ENCODE measurements around the gene ZNF451.

The ZNF451 gene

DNA sequence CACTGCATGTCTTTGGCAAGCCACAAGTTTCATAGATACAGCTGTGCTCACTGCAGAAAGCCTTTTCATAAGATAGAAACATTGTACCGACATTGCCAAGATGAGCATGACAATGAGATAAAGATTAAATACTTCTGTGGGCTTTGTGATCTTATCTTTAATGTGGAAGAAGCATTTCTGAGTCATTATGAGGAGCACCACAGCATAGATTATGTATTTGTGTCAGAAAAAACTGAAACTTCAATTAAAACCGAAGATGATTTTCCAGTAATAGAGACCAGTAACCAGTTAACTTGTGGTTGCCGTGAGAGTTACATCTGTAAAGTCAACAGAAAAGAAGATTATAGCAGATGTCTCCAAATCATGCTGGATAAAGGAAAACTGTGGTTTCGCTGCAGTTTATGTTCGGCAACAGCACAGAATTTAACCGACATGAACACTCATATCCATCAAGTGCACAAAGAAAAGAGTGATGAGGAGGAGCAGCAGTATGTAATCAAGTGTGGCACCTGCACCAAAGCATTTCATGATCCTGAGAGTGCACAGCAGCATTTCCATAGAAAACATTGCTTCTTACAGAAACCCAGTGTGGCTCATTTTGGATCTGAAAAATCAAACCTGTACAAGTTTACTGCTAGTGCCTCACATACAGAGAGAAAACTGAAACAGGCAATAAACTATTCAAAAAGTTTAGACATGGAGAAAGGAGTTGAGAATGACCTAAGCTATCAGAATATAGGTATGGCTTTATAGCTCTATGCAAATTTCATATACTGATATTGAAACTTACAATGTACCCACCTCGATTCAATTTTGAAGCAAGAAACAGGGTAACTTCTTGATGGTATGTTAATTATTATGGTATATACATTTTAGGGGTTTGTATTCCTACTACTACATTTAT, 58.2 kb downstream of the ZNF451 start:
- Histone ChIP-seq H3K27me3 (replicated peaks; ENCODE audit: control insufficient read depth, insufficient read depth, low read length) (no peaks in the 10 kb centered on the region), H3K4me3 (replicated peaks; ENCODE audit: low read depth, low read length) (no peak overlapping the region), H3K36me3 (ENCODE audit: control insufficient read depth, insufficient read depth, low read length) (peaks cover 3% of the 10 kb centered on the region)
- TF ChIP-seq, protein P1, sequence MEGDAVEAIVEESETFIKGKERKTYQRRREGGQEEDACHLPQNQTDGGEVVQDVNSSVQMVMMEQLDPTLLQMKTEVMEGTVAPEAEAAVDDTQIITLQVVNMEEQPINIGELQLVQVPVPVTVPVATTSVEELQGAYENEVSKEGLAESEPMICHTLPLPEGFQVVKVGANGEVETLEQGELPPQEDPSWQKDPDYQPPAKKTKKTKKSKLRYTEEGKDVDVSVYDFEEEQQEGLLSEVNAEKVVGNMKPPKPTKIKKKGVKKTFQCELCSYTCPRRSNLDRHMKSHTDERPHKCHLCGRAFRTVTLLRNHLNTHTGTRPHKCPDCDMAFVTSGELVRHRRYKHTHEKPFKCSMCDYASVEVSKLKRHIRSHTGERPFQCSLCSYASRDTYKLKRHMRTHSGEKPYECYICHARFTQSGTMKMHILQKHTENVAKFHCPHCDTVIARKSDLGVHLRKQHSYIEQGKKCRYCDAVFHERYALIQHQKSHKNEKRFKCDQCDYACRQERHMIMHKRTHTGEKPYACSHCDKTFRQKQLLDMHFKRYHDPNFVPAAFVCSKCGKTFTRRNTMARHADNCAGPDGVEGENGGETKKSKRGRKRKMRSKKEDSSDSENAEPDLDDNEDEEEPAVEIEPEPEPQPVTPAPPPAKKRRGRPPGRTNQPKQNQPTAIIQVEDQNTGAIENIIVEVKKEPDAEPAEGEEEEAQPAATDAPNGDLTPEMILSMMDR (IDR thresholded peaks at IDR 0.05; ENCODE audit: insufficient read depth, low read length, poor library complexity, severe bottlenecking) = no peak
- no peak for DNase-seq (ENCODE audit: extremely low read depth, insufficient read length)

DNA sequence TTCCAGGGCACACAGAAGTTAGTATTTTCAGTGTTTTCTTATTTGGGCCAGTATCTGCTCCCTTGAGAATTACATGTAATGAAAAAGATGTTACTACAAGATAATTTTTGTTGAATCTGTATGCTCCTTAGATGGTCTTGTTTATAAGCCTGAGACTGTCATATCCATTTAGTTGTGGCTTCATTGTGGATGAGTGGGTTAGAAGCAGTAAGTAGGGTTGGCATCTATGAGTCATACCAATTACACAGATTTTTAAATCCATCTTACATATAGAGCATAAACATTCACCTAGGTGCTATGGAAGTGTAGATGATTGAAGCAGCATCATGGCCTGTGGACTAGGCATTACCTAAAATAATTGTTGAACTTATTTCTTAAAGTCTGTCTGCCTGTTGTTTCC, 68.7 kb downstream of the ZNF451 start:
- DNase-seq (ENCODE audit: extremely low read depth, insufficient read length) = no peak
- Histone ChIP-seq H3K4me3 (replicated peaks; ENCODE audit: low read depth, low read length) (no peak overlapping the region), H3K27me3 (replicated peaks; ENCODE audit: control insufficient read depth, insufficient read depth, low read length) (no peaks in the 10 kb centered on the region), H3K36me3 (ENCODE audit: control insufficient read depth, insufficient read depth, low read length) (peaks cover 3% of the 10 kb centered on the region)
- TF ChIP-seq, protein P1 (IDR thresholded peaks at IDR 0.05; ENCODE audit: insufficient read depth, low read length, poor library complexity, severe bottlenecking) = no peak

DNA sequence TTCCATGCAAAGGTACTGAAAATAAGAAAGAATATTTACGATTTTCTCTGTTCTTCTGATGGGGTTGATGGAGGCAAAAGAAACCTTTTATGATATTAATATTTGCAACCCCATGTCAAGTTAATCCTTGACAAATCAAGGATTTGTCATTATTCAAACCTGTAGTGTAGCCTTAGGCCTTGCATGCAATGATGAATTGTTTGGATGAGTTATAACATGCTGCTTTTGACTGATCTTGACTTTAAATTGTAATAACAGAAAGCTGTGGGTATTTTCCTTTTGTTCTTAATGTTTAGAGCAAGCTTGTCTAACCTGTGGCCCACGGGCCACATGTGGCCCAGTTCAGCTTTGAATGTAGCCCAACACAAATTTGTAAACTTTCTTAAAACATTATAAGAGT, 69.1 kb downstream of the ZNF451 start:
- Histone ChIP-seq H3K27me3 (replicated peaks; ENCODE audit: control insufficient read depth, insufficient read depth, low read length) (no peaks in the 10 kb centered on the region), H3K36me3 (ENCODE audit: control insufficient read depth, insufficient read depth, low read length) (peaks cover 1% of the 10 kb centered on the region), H3K4me3 (replicated peaks; ENCODE audit: low read depth, low read length) (no peak overlapping the region)
- TF ChIP-seq, protein P1 (IDR thresholded peaks at IDR 0.05; ENCODE audit: insufficient read depth, low read length, poor library complexity, severe bottlenecking) = no peak
- no peak for DNase-seq (ENCODE audit: extremely low read depth, insufficient read length)

DNA sequence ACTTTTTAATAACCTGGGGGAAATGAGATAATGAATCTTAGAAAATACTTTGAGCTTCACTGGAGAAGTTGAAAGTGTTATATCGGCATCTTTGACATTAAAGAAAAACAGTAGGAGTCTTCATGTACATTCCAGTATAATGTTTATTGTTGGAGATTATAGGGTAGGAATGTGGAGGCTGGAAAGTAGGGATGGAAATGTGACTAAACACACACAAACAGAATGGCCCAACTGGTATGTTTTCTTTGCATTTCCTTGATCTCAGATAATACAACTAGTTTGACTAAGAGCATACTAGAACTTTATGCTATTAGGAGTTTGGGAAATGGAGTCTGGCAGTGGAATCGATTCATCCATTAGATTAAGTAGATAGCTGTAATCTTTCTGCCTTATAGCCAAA, 72.0 kb downstream of the ZNF451 start:
- DNase-seq (ENCODE audit: extremely low read depth, insufficient read length) = no peak
- Histone ChIP-seq H3K4me3 (replicated peaks; ENCODE audit: low read depth, low read length) (no peak overlapping the region), H3K36me3 (ENCODE audit: control insufficient read depth, insufficient read depth, low read length) (no peaks in the 10 kb centered on the region; the same call in none of the 2 replicates), H3K27me3 (replicated peaks; ENCODE audit: control insufficient read depth, insufficient read depth, low read length) (no peaks in the 10 kb centered on the region)
- TF ChIP-seq, protein P1 (IDR thresholded peaks at IDR 0.05; ENCODE audit: insufficient read depth, low read length, poor library complexity, severe bottlenecking) = no peak

DNA sequence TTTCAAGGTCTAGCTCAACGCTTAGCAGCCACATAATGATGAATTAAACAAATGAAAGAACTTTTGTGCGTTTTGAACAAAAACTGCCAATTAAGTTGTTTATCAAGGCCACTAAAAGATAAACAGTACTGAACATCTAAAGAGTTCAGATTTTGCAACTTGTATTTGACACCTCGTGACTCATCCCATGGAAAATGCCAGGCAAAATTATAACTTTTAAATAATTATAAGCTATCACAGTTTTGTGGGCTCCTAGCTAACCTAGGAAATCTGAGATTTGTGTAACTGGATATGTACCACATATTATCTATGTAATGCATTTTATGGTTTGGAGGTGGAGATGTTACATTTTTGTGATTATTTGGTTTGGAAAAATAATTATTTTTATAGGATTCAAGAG, 72.5 kb downstream of the ZNF451 start:
- Histone ChIP-seq H3K36me3 (ENCODE audit: control insufficient read depth, insufficient read depth, low read length) (no peaks in the 10 kb centered on the region; the same call in none of the 2 replicates), H3K27me3 (replicated peaks; ENCODE audit: control insufficient read depth, insufficient read depth, low read length) (no peaks in the 10 kb centered on the region), H3K4me3 (replicated peaks; ENCODE audit: low read depth, low read length) (no peak overlapping the region)
- TF ChIP-seq, protein P1 (IDR thresholded peaks at IDR 0.05; ENCODE audit: insufficient read depth, low read length, poor library complexity, severe bottlenecking) = no peak
- DNase-seq (ENCODE audit: extremely low read depth, insufficient read length) = no peak

All from GM06990 (cell line).